ENCODE measurements around the gene GLT8D2.
"Not testable (repeated sequence)": the region's sequence is repeated elsewhere in the genome, so short reads cannot be mapped to it uniquely, and the experiment has no call there.

GLT8D2 gene

DNA sequence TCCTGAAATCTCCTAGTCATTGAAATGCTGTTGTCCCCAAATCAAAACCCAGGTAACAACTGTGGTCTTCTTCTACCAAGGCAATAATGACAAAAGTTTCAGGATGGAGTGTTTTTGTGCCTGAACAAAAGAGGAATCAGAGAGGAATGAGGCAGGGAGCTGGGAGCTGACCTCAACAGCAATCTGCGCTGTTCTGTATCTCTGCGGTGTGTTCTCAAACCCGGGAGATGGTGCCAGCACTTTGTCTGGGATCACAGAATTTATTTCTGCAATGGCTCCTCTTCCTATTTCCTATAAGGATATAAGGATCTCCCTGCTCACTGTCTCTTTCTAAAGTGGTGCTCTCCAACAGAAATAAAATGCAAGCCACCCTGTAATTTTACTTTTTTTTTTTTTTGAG, 449 bp upstream of the GLT8D2 start:
- no peak for DNase-seq (ENCODE audit: low read depth)

DNA sequence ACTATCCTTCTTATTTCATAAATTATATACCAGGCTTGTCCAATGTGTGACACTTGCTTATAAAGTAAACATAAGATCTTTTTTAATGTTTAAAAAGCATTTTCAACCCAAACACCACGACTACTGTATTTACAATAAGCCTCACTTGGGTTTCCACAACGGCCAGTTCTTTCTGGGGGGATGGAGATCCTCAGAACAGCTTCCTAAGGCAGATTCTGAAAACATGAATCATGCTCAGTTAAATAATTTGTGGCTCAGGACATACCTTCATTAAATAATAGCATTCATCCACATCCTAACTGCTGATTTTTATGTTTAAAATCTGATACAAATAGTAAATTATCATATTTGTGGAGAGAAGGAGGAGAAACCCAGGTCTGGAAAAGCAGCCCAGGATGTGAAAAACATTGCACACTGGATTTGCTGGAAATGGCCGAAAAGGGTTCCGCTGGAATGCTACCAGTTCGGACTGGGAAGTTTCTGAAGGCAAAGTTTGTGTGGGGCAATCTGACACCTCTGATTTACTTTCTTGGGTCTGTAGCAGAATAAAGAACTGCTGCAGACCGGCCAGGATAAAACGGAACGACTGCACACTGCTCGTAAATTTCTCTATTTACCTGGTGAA, 597 bp downstream of the GLT8D2 start:
- no peak for DNase-seq (ENCODE audit: low read depth)

DNA sequence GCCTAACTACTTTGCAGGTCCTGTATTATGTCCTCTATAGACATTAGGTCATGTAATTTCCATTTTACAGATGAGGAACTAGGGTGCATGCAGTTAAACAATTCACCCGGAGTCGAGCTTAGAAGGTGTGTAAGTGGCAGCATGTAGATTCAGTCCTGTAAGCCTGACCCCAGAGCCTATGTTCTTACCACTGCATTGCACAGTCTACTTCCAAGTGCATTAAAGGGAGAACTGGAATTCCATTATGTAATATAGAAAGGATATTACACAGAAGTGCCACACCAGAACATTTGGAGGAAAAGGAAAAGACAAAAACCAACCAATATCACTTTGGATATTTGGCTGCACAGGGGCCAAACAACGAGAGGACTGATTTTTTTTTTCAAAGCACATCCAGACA, 1.2 kb downstream of the GLT8D2 start:
- DNase-seq (ENCODE audit: low read depth): no peak

DNA sequence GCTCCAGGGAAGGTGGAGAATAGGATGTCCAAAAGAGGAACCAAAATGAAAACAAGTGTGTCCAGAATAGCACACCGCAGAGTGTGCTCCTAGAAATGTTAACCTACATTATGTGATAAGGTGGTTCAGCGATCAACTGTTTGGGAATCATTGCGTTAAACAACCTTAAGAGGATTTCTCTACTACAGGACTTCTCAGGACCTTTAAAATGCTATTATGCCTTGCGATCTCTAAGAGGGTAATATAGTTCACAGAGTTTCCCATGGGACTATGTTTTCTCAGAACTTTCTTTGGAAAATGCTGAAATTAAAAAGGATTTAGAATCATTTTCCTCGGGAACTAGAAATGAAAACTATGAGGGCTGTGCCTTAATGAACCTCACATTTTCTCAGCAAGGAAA, 1.8 kb downstream of the GLT8D2 start:
- no peak for DNase-seq (ENCODE audit: low read depth)

DNA sequence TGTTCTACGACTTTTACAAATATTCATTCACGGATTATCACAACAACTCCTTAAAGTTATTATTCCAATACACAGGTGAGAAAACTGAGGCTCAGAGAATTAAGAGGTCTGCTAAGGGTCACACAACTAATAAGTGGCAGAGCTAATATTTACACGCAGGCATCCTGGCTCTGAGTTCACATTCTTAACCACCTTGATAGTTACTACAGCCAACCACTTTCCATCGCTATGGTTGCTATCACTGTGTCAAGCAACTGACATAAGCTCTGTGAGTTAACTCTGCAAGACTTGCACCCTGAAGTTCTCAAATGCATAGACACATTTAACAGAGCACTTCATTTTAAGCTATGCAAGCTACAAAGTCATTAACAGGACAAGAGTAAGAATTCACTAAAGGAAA, 3.7 kb downstream of the GLT8D2 start:
- DNase-seq (ENCODE audit: low read depth): no peak

DNA sequence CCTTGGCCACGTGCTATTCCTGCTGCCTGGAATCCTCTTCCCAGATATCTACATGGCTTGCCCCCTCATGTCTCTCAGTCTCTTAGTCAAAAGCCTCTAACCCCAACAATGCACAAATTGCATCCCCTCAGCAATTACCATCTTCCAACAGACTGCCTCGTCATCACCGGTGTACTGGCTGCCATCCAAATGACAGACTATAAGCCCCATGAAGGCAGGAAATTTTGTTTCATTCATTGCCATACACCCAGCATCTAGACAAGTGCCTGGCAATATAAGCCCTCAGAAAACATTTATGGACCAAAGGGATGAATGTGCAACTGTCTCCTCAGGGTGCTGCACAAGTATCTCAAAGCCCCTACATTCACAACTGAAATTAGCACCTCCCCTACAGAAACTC, 5.8 kb downstream of the GLT8D2 start:
- no peak for DNase-seq (ENCODE audit: low read depth)

DNA sequence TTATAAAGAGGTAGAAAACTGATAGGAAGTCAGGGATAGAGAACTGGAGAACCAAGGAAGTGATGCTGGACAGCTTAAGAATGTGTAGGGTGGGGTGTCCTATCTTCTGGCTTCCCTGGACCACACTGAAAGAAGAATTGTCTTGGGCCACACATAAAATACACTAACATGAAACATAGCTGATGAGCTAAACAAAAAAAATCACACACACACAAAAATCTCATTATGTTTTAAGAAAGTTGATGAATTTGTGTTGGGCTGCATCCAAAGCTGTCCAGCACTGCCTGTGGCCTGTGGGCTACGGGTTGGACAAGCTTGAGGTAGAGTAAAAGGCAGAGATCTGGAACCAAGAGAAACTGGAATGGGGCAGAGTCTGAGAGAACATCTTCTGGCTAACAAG, 7.4 kb downstream of the GLT8D2 start:
- DNase-seq (ENCODE audit: low read depth): no peak

DNA sequence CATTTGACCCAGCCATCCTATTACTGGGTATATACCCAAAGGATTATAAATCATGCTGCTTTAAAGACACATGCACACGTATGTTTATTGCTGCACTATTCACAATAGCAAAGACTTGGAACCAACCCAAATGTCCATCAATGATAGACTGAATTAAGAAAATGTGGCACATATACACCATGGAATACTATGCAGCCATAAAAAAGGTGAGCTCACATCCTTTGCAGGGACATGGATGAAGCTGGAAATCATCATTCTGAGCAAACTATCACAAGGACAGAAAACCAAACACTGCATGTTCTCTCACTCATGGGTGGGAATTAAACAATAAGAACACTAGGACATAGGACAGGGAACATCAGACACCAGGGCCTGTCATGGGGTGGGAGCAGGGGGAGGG, 10.2 kb downstream of the GLT8D2 start:
- DNase-seq (ENCODE audit: low read depth): not testable (repeated sequence)

DNA sequence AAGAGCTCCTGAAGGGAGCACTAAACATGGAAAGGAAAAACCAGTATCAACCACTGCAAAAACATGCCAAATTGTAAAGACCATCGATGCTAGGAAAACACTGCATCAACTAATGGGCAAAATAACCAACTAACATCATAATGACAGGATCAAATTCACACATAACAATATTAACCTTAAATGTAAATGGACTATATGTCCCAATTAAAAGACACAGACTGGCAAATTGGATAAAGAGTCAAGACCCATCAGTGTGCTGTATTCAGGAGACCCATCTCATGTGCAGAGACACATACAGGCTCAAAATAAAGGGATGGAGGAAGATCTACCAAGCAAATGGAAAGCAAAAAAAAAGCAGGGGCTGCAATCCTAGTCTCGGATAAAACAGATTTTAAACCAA, 13.8 kb downstream of the GLT8D2 start:
- not testable (repeated sequence) for DNase-seq (ENCODE audit: low read depth)

DNA sequence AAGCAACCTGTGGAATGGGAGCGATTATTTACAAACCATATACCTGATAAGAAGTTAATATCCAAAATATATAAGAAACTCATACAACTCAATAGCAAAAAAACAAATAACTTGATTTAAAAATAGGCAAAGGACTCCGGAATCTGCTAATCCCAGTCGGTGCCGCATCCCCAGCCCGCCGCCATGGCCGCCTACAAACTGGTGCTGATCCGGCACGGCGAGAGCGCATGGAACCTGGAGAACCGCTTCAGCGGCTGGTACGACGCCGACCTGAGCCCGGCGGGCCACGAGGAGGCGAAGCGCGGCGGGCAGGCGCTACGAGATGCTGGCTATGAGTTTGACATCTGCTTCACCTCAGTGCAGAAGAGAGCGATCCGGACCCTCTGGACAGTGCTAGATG, 19.4 kb downstream of the GLT8D2 start:
- not testable (repeated sequence) for DNase-seq (ENCODE audit: low read depth)

DNA sequence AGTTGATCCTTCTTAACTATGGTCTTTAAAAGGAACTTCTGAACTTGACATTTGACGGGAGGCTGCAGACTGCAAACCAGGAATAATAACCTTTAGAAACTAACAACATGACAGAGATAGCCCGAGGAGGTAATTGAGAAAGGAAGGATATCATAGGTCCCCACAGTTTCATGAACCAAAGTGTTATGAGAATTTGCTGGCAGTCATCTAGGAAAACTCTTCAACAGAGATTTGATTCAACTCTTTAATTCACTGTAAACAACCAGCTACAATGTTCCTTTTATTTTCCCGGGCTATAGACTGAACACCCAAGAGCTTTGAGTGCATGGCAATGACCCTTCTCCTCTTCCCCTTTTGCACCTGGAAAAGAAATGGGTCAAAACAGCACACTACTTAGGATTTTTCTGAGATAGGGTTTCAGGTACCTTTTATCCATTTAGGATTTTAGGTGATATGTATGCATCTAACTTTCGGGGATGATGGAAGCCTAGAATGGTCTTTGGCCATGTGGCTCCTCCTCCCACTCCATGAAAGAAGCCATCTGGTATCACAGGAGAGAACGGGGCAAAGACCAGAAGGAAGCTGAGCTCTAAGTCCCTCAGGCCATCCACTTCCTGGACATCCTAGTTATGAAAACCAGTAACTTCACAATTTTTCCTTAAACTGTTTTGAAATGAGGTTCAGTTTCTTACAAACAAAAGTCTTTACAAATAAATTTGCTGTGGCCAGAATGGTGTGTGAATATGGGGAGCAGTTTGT, 23.0 kb downstream of the GLT8D2 start:
- DNase-seq (ENCODE audit: low read depth): no peak

DNA sequence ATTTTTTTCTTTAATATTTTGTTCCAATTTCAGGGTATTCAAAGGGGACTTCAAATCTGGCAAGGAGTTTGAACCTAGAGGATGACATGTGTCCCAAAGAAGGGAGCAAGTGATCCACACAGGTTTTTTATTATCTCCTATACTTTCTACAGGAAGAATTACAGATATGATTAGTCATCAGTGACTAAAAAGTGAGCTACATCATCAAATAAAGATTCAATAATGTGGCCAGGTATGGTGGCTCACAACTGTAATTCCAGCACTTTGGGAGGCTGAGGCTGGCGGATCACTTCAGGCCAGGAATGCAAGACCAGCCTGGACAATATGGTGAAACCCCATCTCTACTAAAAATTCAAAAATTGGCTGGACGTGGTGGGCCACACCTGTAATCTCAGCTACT, 24.2 kb downstream of the GLT8D2 start:
- DNase-seq (ENCODE audit: low read depth): no peak

DNA sequence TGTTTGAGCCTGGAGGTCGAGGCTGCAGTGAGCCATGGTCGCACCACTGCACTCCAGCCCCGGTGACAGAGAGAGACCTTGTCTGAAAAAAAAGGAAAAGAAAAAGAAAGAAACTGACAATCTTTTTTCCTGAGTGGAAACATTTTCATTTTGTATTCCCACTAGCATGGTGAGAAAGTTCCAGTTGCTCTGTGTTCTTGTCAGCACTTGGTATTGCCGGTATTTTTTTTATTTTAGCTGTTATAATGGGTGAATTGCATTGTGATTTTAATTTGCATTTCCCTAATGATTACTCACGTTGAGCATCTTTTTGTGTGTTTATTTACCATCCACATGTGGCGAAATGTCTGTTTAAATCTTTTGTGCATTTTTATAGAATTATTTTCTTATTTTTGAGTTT, 25.6 kb downstream of the GLT8D2 start:
- DNase-seq (ENCODE audit: low read depth): no peak

DNA sequence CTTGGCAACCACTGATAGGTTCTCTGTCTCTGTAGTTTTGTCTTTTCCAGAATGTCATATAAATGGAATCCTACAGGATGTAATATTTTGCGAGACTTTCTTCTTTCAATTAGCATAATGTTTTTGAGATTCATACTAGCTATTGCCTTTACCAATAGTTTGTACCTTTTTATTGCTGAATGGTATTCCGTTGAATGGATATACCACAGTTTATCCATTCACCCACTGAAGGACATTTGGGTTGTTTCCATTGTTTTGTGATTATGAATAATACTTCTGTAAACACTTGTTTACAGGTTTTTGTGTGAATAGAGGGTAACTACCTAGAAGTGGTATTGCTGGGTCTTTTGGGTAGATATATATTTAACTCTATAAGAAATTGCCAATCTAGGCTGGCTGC, 26.3 kb downstream of the GLT8D2 start:
- DNase-seq (ENCODE audit: low read depth): no peak

DNA sequence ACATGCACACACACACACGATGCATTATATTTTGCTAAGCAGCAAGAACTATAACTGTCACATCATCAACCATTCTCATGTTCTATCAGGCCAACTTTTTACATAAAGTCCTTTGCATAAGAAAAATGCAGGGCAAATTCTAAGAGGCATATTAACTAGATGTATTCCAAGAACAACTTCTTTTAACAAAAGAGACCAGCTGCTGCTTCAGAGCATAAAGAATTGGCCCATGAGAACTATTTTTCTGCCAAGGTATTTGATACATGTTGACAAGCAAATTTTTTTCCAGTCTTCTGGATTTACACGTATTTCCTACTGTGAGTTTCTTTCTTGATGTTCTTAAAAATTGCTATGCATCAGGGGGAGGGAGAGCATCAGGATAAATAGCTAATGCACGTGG, 27.2 kb downstream of the GLT8D2 start:
- no peak for DNase-seq (ENCODE audit: low read depth)

DNA sequence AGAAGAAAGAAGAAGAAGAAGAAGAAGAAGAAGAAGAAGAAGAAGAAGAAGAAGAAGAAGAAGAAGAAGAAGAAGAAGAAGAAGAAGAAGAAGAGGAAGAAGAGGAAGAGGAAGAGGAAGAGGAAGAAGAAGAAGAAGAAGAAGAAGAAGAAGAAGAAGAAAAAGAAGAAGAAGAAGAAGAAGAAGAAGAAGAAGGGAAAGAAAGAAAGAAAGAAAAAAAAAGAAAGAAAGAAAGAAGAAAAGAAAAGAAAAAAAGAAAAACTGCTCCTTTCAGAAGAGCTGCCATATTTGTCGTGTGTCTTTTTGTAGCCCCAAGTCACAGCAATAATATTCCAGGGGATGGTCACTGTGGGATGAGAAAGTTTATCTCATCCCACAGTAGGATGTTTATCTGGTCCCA, 28.1 kb downstream of the GLT8D2 start:
- DNase-seq (ENCODE audit: low read depth): not testable (repeated sequence)

DNA sequence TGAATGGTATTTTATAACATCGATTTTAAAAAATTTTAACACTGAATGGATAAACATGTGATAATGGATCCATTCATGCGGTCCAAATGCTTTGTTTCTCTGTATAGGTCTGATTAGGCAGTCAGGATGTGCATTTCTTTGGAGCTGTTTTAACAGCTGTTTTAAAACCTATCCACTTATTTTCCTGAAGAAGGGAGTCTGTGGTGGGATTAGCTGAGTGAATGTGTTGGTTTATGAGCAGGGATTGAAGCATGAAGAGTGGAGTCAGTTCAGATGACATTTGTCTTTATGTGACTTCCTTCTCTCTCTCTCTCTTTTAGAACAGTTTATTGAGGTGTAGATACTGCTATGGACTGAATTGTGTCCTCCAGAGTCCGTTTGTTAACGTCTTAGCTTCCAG, 37.7 kb downstream of the GLT8D2 start:
- no peak for DNase-seq (ENCODE audit: low read depth)

DNA sequence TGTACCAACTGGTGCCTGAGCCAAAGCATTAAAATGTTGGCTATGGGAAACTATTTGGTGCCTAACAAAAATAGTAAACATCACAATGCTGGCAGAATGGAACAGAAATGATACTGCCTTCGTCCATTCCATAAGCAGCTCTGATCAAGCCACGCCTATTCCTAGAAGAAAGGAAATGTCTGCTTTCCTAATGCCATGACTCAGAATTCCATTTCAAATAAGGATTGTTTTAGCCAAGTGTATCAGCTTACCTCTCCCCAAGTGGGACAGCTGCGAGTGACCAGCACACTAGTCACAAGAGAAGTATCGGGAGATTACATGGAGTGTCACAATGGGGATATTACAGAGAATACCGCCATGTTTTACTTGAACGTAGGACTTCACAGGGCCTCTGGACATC, 38.7 kb downstream of the GLT8D2 start:
- DNase-seq (ENCODE audit: low read depth): no peak

DNA sequence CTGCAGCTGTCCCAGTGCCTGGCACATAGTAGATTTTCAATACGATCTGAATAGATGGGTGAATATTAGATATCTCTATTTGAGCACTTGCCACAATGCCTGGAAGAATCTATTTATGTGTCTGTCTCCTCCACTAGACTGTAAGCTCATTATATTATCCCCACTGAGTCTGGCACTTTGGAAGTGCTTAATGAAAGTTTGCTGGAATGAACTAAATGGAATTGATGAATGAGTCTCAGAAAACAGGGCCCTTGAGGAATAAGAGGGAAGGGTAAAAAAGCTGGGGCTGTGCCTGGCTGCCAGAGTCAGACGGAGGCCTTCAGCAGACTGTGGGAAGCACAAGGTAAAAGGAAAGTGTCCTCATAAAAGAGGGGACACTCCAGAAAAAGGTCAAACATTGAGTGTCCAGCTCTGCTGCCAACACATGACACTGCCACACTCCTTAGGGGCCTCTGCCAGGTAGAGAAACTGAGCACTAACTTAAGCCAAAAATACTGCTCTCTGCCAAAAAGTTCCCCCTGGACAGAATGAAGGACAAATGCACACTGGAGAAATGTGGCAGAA, 39.3 kb downstream of the GLT8D2 start:
- DNase-seq (ENCODE audit: low read depth): no peak

DNA sequence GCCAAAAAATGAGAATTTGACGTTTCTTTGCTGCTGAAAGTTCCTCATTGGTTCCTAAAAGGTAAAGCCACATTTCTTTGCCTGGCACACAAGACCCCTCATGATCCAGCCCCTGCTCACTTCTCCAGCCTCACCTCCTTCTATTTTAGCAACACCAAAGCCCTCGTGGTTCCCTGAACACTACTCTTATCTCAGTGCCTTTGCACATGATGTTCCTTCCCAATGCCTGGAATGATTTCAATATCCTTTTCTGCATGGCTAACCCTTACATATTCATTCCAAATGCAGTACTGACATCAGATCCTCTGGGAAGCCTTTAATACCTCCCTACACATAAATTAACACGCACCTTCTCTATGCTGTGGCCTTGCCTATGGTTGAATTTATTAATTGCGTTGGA, 39.9 kb downstream of the GLT8D2 start:
- DNase-seq (ENCODE audit: low read depth): no peak

DNA sequence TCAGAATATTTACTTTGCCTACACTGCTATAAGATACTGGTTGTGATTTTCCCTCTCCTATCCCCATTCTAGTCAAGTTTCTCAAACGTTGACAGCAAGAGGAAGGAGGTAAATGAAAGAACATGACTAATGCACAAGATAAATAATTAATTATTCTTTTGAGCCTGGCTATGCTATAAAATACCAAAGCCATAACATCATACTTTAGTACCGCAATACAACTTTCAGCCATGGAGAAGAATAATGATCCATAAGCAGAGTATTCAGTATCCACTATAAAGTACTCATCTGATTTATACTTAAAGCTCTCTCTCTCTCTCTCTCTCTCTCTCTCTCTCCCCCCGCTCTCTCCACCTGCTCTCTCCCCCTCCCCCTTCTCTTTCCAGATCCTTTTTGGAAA, 43.1 kb downstream of the GLT8D2 start:
- DNase-seq (ENCODE audit: low read depth): no peak

DNA sequence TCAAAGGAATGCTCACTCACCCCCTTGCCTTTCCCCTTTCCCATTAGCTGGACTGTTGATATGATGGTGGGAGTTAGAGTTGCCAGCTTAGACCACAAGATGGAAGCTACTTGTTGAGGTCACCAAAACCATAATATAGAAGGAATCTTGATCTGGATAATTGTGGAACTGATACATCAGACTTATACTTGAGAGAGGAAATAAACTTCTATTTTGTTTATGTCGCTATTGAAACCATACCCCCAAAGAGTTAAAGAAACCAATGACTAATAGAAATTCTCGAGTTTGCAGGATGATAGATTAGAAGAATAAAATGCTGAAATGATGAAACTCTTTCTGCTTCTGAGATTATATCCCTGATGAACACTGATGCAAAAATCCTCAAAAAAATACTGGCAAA, 46.4 kb downstream of the GLT8D2 start:
- DNase-seq (ENCODE audit: low read depth): no peak

DNA sequence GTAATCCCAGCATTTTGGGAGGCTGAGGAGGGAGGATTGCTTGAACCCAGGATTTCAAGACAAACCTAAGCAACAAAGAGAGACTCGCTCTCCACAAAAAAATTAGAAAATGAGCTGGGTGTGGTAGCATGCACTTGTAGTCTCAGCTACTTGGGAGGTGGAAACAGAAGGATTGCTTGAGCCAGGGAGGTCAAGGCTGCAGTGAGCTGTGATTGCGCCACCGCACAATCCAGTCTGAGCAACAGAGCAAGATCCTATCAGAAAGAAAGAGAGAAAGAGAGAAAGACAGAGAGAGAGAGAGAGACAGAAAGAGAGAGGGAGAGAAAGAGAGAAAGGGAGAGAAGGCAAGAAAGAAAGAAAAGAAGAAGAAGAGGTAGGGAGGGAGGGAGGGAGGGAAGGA, 47.3 kb downstream of the GLT8D2 start:
- DNase-seq (ENCODE audit: low read depth): no peak

Measured in activated T-helper 9 cell treated with anti-CD3 and anti-CD28 coated beads, Interleukin-2, amount 50 U/mL, for 16 hours (primary cell).